ENCODE results near the gene CARD10. TPM values are rescaled to one million over a fixed set of nuclear protein-coding genes. Genes with fewer than 3 reads are reported as not detected.
A peak's percentile ranks its signal among the peaks of the same experiment; 100 is the strongest.

Gene CARD10
- polyA plus RNA-seq, 1 of the 3 experiments (the other 2 are of a cell fraction) = 14.5 TPM

GRCh38 chr22:37456346-37456745 is 62.9 kb downstream of the CARD10 start:
- Histone ChIP-seq H3F3A (replicated peaks; ENCODE audit: insufficient read depth) (peaks cover 11% of the 10 kb centered on the region), H2AFZ (ENCODE audit: low read depth) (no peak overlapping the region), H3K9ac (no peak overlapping the region), H3K4me2 (peak overlapping the region; percentile 55; the same call in 1 of the 2 replicates), H4K20me1 (ENCODE audit: insufficient read depth) (no peaks in the 10 kb centered on the region), H3K9me3 (no peaks in the 10 kb centered on the region), H3K9me2 (no peaks in the 10 kb centered on the region), H3K36me3 (replicated peaks in 1 of 2; ENCODE audit: control insufficient read depth in 1 of 2, insufficient read depth in 2 of 2, low read length in 1 of 2) (no peaks in the 10 kb centered on the region), H3K27ac (ENCODE audit: low read depth in 2 of 2, low read length in 1 of 2) (no peak overlapping the region), H3K4me1 (ENCODE audit: control insufficient read depth in 1 of 2, insufficient read depth in 2 of 2, low read depth in 1 of 2, low read length in 1 of 2) (peaks cover 0 to 16% of the 10 kb centered on the region in 2 experiments; a peak in 1 of 4 replicates), H3K79me2 (ENCODE audit: insufficient read depth) (no peaks in the 10 kb centered on the region), H3K27me3 (ENCODE audit: insufficient read depth) (no peaks in the 10 kb centered on the region), H3K4me3 (ENCODE audit: low read depth in 2 of 2, low read length in 1 of 2) (no peak overlapping the region)
- ChIA-PET CTCF (interaction anchor here (0.6 to 9.3 kb wide), 29 partner anchors 7 to 386 kb away, joined by 3 to 203 read pairs (median 4); partner anchors contain the start of genes CARD10 and ELFN2), POLR2A (no interaction called here)
- no peak for TF ChIP-seq RFX5 (IDR thresholded peaks at IDR 0.05; ENCODE audit: low read length)
- no peak for DNase-seq
- WGBS (ENCODE audit: low lambda C conversion rate) = 90% methylated on average over 16 of the region's 17 CpGs

GRCh38 chr22:37455896-37456295 is 63.3 kb downstream of the CARD10 start:
- POLR2A ChIA-PET = no interaction called here

GRCh38 chr22:37454857-37455686 is 64.1 kb downstream of the CARD10 start:
- H3K4me2 ChIP-seq = peak overlapping the region; percentile 55
- H3K9me2 ChIP-seq = no peaks in the 10 kb centered on the region
- no peaks in the 10 kb centered on the region for H4K20me1 ChIP-seq (ENCODE audit: insufficient read depth)
- CTCF ChIA-PET = interaction anchor here (1.0 to 9.3 kb wide), 8 partner anchors 10 to 195 kb away, joined by 4 to 203 read pairs (median 12); partner anchors contain the start of gene ELFN2
- no peak overlapping the region for H2AFZ ChIP-seq (ENCODE audit: low read depth)
- peaks cover 0 to 16% of the 10 kb centered on the region in 2 experiments; a peak in 1 of 4 replicates for H3K4me1 ChIP-seq (ENCODE audit: control insufficient read depth in 1 of 2, insufficient read depth in 2 of 2, low read depth in 1 of 2, low read length in 1 of 2)
- POLR2A ChIA-PET = no interaction called here
- H3K36me3 ChIP-seq (replicated peaks in 1 of 2; ENCODE audit: control insufficient read depth in 1 of 2, insufficient read depth in 2 of 2, low read length in 1 of 2) = no peaks in the 10 kb centered on the region
- H3K9me3 ChIP-seq = no peaks in the 10 kb centered on the region
- peak in 1 of 2 experiments; percentile 58; a peak in 1 of 4 replicates for TF ChIP-seq EP300 (IDR thresholded peaks at IDR 0.05; ENCODE audit: borderline replicate concordance in 1 of 2, low read depth in 1 of 2, low read length in 1 of 2)
- peak; percentile 28; the same call in 1 of the 2 replicates for TF ChIP-seq RXRA (IDR thresholded peaks at IDR 0.05; ENCODE audit: borderline replicate concordance, low read depth)
- no peak for TF ChIP-seq TAF1 (IDR thresholded peaks at IDR 0.05; ENCODE audit: borderline replicate concordance, low read depth, low read length)
- TF ChIP-seq MAX (IDR thresholded peaks at IDR 0.05; ENCODE audit: low read depth) = peak; percentile 80
- TF ChIP-seq USF2 (IDR thresholded peaks at IDR 0.05; ENCODE audit: borderline replicate concordance, low read depth, low read length) = 0 out of 2 replicates have a peak, but pooled peaks have one; percentile 29
- TF ChIP-seq USF1 (IDR thresholded peaks at IDR 0.05; ENCODE audit: borderline replicate concordance, low read depth) = peak; percentile 68; the same call in 1 of the 2 replicates
- TF ChIP-seq JUND (IDR thresholded peaks at IDR 0.05) = peak; percentile 63; the same call in 1 of the 2 replicates
- peak; percentile 63; the same call in 1 of the 2 replicates for TF ChIP-seq TCF12 (IDR thresholded peaks at IDR 0.05)
- TF ChIP-seq SIN3A (IDR thresholded peaks at IDR 0.05; ENCODE audit: borderline replicate concordance, low read depth, low read length) = no peak
- no peak for TF ChIP-seq RFX5 (IDR thresholded peaks at IDR 0.05; ENCODE audit: low read length)
- 0 out of 2 replicates have a peak, but pooled peaks have one; percentile 17 for TF ChIP-seq TEAD4 (IDR thresholded peaks at IDR 0.05; ENCODE audit: borderline replicate concordance, insufficient read depth)
- TF ChIP-seq FOSL2 (IDR thresholded peaks at IDR 0.05; ENCODE audit: borderline replicate concordance, low read depth) = peak; percentile 72; the same call in 1 of the 2 replicates
- DNase-seq = no peak
- H3K4me3 ChIP-seq (ENCODE audit: low read depth in 2 of 2, low read length in 1 of 2) = 0 out of 4 replicates have a peak overlapping the region, but pooled peaks of 1 of the 2 experiments have one; percentile 10
- peaks cover 11% of the 10 kb centered on the region for H3F3A ChIP-seq (replicated peaks; ENCODE audit: insufficient read depth)
- peak overlapping the region; percentile 18 to 75; a peak in 3 of 4 replicates for H3K27ac ChIP-seq (ENCODE audit: low read depth in 2 of 2, low read length in 1 of 2)
- no peaks in the 10 kb centered on the region for H3K27me3 ChIP-seq (ENCODE audit: insufficient read depth)
- 36% methylated on average over 20 of the region's 21 CpGs for WGBS (ENCODE audit: low lambda C conversion rate)
- H3K79me2 ChIP-seq (ENCODE audit: insufficient read depth) = no peaks in the 10 kb centered on the region
- H3K9ac ChIP-seq = peak overlapping the region; percentile 15; the same call in 1 of the 2 replicates

More at GRCh38 chr22:37455896-37456295, 63.3 kb downstream of the CARD10 start:
- H3K9ac ChIP-seq = no peak overlapping the region
- no peak overlapping the region for H2AFZ ChIP-seq (ENCODE audit: low read depth)
- no peaks in the 10 kb centered on the region for H3K9me2 ChIP-seq
- no peaks in the 10 kb centered on the region for H3K36me3 ChIP-seq (replicated peaks in 1 of 2; ENCODE audit: control insufficient read depth in 1 of 2, insufficient read depth in 2 of 2, low read length in 1 of 2)
- H3K4me2 ChIP-seq = peak overlapping the region; percentile 55
- DNase-seq = no peak
- H3K9me3 ChIP-seq = no peaks in the 10 kb centered on the region
- H3K27me3 ChIP-seq (ENCODE audit: insufficient read depth) = no peaks in the 10 kb centered on the region
- peaks cover 0 to 16% of the 10 kb centered on the region in 2 experiments; a peak in 1 of 4 replicates for H3K4me1 ChIP-seq (ENCODE audit: control insufficient read depth in 1 of 2, insufficient read depth in 2 of 2, low read depth in 1 of 2, low read length in 1 of 2)
- no peak overlapping the region for H3K4me3 ChIP-seq (ENCODE audit: low read depth in 2 of 2, low read length in 1 of 2)
- peak overlapping the region in 1 of 2 experiments; percentile 75; a peak in 2 of 4 replicates for H3K27ac ChIP-seq (ENCODE audit: low read depth in 2 of 2, low read length in 1 of 2)
- H4K20me1 ChIP-seq (ENCODE audit: insufficient read depth) = no peaks in the 10 kb centered on the region
- TF ChIP-seq FOSL2 (IDR thresholded peaks at IDR 0.05; ENCODE audit: borderline replicate concordance, low read depth) (no peak), FOXM1 (IDR thresholded peaks at IDR 0.05; ENCODE audit: low read depth) (no peak), GABPA (IDR thresholded peaks at IDR 0.05; ENCODE audit: low read depth) (no peak), NRF1 (IDR thresholded peaks at IDR 0.05; ENCODE audit: low read depth, low read length) (no peak), RFX5 (IDR thresholded peaks at IDR 0.05; ENCODE audit: low read length) (no peak)
- no peaks in the 10 kb centered on the region for H3K79me2 ChIP-seq (ENCODE audit: insufficient read depth)
- CTCF ChIA-PET = interaction anchor here (0.8 to 9.3 kb wide), 15 partner anchors 11 to 196 kb away, joined by 3 to 203 read pairs (median 5); partner anchors contain the start of genes CARD10 and ELFN2
- 85% methylated on average over 13 of the region's 14 CpGs for WGBS (ENCODE audit: low lambda C conversion rate)
- H3F3A ChIP-seq (replicated peaks; ENCODE audit: insufficient read depth) = peaks cover 11% of the 10 kb centered on the region

All from SK-N-SH (cell line).